Effector memory CD4-positive, alpha-beta T cell (primary cell): ENCODE results near the gene CDH22.

Experiments
- DNase-seq, 3 donors: peaks; one replicate each; pipeline ENCODE4 v3.0.0-alpha.2; 2020
- H3K27ac ChIP-seq: 2 replicates; pipeline ENCODE4 v1.7.0; 2013; ENCODE audit warnings: mild to moderate bottlenecking, low read length, moderate library complexity; ENCODE audit not compliant: insufficient read depth, poor library complexity, severe bottlenecking
- H3K27me3 ChIP-seq: replicated peaks from 2 replicates; pipeline ENCODE4 v1.7.0; 2013; ENCODE audit warnings: mild to moderate bottlenecking, low read length; ENCODE audit not compliant: insufficient read depth, control insufficient read depth, poor library complexity, severe bottlenecking
- H3K36me3 ChIP-seq: 2 replicates; pipeline ENCODE4 v1.7.0; 2013; ENCODE audit warnings: mild to moderate bottlenecking, low read length, moderate library complexity; ENCODE audit not compliant: control insufficient read depth, insufficient read depth
- H3K4me1 ChIP-seq: 2 replicates; pipeline ENCODE4 v1.7.0; 2013; ENCODE audit warnings: low read length, mild to moderate bottlenecking; ENCODE audit not compliant: control insufficient read depth, insufficient read depth, poor library complexity, severe bottlenecking
- H3K4me3 ChIP-seq: 2 replicates; pipeline ENCODE4 v1.7.0; 2013; ENCODE audit warnings: low read length, low read depth, mild to moderate bottlenecking; ENCODE audit not compliant: insufficient read depth, poor library complexity, severe bottlenecking
- H3K9me3 ChIP-seq: 2 replicates; pipeline ENCODE4 v1.7.0; 2013; ENCODE audit warnings: mild to moderate bottlenecking, low read length, moderate library complexity; ENCODE audit not compliant: control insufficient read depth

The CDH22 gene

DNA sequence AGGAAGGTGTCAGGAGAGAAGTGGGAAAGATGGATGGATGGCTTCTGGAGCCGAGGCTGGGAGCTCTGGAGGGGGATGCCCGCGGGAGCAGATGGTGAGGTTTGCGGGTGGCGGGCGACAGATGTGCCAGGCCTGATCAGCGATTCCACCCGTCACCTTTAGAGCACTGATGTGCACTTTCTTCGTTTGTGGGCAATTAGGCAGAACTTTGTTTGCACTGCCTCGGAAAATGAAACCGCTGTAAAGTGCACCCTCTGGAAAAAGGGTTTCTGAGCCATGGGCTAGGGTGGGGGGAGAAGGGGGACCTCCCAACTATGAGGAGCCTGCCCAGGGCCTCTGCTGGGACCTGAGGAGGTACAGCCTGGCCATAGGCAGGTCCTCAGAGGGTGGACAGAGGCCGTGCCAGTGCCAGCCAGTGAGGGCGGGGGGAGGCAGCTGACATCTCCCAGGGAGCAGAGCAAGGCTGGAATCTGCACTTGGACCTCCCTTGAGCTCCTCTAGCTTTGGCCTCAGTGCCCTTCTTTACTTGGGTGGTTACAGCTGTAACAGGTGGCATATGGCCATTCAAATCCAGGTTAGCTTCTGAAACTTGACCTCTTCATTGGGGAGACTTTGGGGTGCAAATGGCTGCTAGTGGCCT lies 131.4 kb downstream of the CDH22 start:
- Histone ChIP-seq H3K9me3 (no peaks in the 10 kb centered on the region), H3K27me3 (peaks cover 15% of the 10 kb centered on the region), H3K4me1 (no peaks in the 10 kb centered on the region), H3K27ac (no peak overlapping the region), H3K36me3 (no peaks in the 10 kb centered on the region), H3K4me3 (no peak overlapping the region)
- no peak for DNase-seq

DNA sequence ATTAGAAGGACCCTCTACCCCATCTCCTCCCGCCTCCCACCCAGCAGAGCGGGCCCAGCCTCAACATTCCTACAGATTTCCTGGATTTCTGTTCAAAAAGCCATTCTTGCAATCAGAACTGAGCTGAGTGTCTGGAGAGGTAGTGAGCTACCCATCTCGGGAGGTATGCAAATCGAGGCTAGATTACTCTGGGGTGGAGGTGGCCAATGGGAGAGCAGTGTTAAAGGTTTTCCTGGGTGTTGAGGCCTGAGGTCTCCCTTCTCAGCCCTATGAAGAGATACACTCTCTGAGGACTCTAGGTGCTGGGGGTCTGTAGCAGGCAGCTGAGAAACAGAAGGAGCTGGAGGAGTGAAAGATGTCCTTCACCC lies 133.2 kb downstream of the CDH22 start:
- Histone ChIP-seq H3K9me3 (no peaks in the 10 kb centered on the region), H3K36me3 (no peaks in the 10 kb centered on the region), H3K27ac (no peak overlapping the region), H3K4me3 (no peak overlapping the region), H3K27me3 (peaks cover 15% of the 10 kb centered on the region), H3K4me1 (no peaks in the 10 kb centered on the region)
- DNase-seq = no peak

DNA sequence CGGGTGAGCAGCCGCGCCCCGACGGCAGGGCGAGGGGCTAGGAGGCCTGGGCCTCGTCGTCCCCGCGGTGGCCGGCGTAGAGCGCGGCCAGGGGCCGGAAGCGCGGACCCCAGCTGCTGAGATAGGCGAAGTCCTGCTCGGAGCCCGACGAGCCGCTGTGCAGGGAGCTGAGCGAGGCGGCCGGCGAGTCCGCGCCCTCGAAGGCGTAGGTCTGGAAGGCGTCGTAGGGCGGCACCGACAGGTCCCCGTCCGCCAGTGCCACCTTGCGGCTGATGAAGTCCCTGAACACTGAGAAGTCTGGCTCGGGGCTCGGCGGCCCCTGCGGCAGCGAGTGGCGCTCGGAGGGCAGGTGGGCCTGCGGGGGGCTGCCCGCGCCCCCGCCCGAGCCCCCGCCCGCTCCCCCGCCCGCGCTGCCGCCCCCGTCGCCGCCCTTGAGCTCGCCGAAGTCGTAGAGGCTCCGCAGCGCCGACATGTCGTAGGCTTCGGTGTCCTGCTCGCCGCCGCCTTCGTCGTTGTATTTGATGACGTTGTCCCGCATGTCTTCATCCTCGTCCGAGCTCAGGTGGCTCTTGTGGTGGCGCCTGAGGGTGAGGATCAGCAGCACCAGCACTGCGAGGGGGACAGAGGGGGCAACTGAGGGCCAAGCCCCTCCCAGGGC lies 133.7 kb downstream of the CDH22 start:
- Histone ChIP-seq H3K27ac (no peak overlapping the region), H3K36me3 (no peaks in the 10 kb centered on the region), H3K4me1 (no peaks in the 10 kb centered on the region), H3K4me3 (no peak overlapping the region), H3K9me3 (no peaks in the 10 kb centered on the region), H3K27me3 (peaks cover 15% of the 10 kb centered on the region)
- DNase-seq = peak; percentile 34 to 49 (median 37)

DNA sequence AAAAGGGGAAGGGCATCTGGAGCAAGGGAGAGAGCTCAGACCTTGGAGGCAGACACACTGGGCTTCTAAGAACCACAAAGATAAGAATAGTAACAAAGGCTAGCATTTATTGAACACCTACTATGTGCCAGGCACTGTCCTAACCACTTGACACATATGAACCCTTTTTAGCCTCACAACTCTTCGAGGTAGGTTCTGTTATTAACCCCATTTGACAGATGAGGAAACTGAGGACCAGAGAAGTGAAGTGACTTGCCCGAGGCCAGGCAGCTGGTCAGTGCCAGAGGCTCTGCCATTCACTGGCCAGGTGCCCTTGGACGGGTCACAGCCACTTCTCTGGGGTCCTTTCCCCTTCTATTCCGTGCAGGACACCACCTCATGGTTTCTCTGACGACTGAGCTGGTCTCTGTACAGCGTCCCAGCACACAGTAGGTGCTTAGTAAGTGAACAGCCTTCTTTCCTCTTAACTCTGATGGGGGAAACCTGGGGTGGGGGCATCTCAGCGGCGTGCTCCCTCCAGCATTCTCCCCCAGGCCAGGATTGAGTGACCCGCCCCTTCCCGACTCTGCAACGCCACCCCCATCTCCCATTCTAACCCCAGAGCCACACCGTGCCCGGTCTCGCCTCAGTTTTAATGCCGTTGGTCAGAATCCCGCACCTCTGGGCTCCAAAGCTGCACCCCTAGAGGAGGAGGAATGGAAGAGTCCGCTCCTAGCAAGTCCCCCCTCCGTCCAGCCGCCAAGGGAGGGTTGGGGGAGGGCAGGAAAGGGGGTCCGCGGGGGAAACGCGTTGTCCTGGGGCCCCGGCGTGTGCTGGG lies 134.4 kb downstream of the CDH22 start:
- Histone ChIP-seq H3K36me3 (no peaks in the 10 kb centered on the region), H3K27me3 (peaks cover 15% of the 10 kb centered on the region), H3K4me3 (no peak overlapping the region), H3K27ac (no peak overlapping the region), H3K4me1 (no peaks in the 10 kb centered on the region), H3K9me3 (no peaks in the 10 kb centered on the region)
- DNase-seq = no peak

DNA sequence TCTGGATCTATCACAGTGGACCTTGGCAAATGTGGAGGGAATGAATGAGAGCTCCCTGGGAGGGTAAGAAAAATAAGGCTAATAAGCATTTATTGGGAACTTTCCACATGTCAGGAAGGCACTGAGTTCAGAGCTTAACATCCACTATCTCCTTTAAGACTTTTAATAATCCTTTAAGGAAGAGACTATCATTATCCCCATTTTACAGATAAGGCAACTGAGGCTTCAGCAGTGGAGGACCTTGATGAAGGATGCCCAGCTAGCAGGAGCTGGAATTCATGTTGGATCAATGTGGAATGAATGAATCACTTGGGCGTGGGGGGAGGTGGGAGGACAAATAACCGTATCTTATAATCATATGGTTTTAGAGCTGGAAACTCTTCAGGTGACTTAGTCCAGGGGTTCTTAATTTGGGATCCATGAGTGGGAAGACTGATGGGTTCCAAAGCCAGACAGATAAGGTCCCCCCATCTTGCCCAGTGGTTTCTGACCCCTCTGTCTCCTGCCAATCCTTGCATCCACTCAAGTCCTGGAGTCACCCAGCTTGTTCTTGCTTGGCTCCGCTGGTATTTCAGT lies 135.2 kb downstream of the CDH22 start:
- H3K27me3 ChIP-seq = peaks cover 15% of the 10 kb centered on the region
- H3K4me3 ChIP-seq = no peak overlapping the region
- no peaks in the 10 kb centered on the region for H3K4me1 ChIP-seq

DNA sequence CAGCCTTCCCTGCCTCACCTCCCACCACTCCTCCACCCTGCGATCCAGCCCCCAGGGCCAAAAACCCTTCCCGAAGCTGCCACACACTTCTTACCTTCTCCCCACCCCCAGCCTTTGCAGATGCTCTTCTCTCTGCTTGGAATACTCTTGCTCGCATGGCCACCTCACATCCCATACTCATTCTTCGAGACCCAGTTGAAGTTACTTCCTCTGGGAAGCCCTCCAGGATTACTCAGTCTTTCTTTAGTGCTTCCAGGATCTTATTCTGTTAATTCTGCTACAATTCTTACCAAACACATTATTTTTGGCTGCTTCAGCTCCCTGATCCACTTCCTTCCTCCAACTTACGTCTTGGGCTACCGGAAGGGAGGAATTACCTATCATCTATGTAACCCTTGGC lies 135.8 kb downstream of the CDH22 start:
- no peak for DNase-seq
- H3K27ac ChIP-seq = no peak overlapping the region
- H3K27me3 ChIP-seq = peaks cover 15% of the 10 kb centered on the region
- H3K9me3 ChIP-seq = no peaks in the 10 kb centered on the region
- no peaks in the 10 kb centered on the region for H3K4me1 ChIP-seq
- no peak overlapping the region for H3K4me3 ChIP-seq
- H3K36me3 ChIP-seq = no peaks in the 10 kb centered on the region

More for the DNA sequence above, 135.2 kb downstream of the CDH22 start:
- Histone ChIP-seq H3K36me3 (no peaks in the 10 kb centered on the region), H3K27ac (no peak overlapping the region), H3K9me3 (no peaks in the 10 kb centered on the region)
- no peak for DNase-seq

DNA sequence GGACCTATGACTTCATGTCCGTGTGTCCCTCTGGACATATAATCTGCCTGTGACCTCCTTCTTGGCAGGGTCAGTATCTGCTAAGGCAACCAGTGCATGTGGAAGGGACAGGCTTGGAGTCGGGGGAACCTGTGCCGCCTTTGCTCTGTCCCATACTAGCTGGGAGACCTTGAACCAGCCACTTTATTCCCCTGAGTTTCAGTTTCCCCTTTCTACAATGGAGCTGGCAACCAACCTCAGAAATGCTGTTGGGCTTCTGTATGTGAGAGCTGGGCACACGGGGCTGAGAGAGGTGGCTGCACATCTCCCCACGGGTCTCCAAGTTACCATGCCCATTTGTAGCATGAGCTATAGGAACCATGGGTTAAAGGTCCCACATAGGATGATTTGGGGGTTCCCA lies 136.4 kb downstream of the CDH22 start:
- DNase-seq = no peak
- Histone ChIP-seq H3K9me3 (no peaks in the 10 kb centered on the region), H3K27ac (no peak overlapping the region), H3K36me3 (no peaks in the 10 kb centered on the region), H3K4me1 (no peaks in the 10 kb centered on the region), H3K4me3 (no peak overlapping the region), H3K27me3 (peaks cover 15% of the 10 kb centered on the region)

DNA sequence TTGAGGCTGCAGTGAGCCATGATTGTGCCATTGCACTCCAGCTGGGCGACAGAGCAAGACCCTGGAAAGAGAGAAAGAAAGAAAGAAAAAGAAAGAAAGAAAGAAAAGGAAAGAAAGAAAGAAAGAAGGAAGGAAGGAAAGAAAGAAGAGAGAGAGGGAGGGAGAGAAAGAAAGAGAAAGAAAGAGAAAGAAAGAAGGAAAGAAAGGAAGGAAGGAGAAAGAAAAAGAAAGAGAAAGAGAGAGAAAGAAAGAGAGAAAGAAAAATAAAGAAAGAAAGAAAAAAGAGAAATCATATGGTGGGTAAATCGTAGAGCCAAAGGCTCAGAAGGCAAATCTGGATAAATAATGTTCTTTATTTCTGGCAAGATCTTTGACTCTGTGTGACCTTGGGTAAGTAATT lies 136.8 kb downstream of the CDH22 start:
- no peak overlapping the region for H3K4me3 ChIP-seq
- no peaks in the 10 kb centered on the region for H3K36me3 ChIP-seq
- H3K27me3 ChIP-seq = peaks cover 15% of the 10 kb centered on the region
- no peak for DNase-seq
- H3K4me1 ChIP-seq = no peaks in the 10 kb centered on the region
- no peaks in the 10 kb centered on the region for H3K9me3 ChIP-seq
- H3K27ac ChIP-seq = no peak overlapping the region

DNA sequence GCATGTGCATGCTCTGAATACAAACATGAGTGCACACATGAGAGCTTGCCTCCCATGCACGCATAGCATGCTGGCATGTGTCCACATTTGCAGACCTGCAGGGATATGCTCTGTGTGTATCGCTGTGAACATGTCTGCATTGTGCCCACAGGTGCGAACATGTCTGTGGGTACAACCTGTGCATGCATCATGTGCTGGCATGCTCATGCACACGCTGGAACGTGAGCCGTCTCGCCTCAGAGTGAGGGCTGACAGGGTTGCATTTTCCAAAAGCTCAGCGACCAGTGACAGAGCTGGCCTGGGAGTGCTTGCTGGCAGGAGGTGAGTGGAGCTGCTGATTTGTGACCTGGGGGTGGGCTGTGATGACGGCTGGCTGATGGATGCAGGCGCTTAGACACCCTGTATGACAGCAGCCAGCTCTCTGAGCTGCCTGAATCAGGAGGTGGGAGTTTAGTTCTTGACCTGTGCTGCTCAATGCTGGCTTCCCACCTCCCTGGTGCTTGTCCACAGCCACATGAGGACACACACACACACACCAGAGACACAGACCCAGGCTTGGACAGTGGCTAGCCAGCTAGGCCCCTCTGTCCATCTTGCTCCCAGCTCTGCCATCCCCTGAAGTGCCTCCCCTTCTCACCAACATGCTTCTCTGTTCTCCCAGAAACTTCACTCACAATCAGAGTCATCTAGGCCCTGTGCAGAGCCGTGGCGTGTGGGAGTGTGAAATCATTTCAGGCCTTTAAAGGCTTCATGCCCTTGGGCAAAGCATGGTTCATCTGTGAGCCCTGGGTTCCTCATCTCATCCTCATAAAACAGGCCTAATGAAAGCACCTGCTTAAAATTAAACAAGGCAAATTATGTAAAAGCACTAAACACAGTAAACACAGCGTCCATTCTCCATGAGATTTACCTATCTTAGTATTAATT lies 138.8 kb downstream of the CDH22 start:
- Histone ChIP-seq H3K9me3 (no peaks in the 10 kb centered on the region), H3K4me1 (no peaks in the 10 kb centered on the region)
- no peak for DNase-seq

More for the DNA sequence above, 138.8 kb downstream of the CDH22 start:
- Histone ChIP-seq H3K27ac (no peak overlapping the region), H3K4me3 (no peak overlapping the region), H3K27me3 (peaks cover 10% of the 10 kb centered on the region), H3K36me3 (no peaks in the 10 kb centered on the region)
